NT2/D1 (cell line): ENCODE results near the gene ASPHD2.

Source experiments
- SUZ12 ChIP-seq: IDR thresholded peaks from 2 replicates; pipeline ENCODE4 v1.6.1; 2011; ENCODE audit not compliant: insufficient read length, insufficient read depth; ENCODE audit errors: extremely low read depth
- YY1 ChIP-seq: IDR thresholded peaks from 2 replicates; pipeline ENCODE4 v1.6.1; 2011; ENCODE audit not compliant: insufficient read length, insufficient read depth

DNA sequence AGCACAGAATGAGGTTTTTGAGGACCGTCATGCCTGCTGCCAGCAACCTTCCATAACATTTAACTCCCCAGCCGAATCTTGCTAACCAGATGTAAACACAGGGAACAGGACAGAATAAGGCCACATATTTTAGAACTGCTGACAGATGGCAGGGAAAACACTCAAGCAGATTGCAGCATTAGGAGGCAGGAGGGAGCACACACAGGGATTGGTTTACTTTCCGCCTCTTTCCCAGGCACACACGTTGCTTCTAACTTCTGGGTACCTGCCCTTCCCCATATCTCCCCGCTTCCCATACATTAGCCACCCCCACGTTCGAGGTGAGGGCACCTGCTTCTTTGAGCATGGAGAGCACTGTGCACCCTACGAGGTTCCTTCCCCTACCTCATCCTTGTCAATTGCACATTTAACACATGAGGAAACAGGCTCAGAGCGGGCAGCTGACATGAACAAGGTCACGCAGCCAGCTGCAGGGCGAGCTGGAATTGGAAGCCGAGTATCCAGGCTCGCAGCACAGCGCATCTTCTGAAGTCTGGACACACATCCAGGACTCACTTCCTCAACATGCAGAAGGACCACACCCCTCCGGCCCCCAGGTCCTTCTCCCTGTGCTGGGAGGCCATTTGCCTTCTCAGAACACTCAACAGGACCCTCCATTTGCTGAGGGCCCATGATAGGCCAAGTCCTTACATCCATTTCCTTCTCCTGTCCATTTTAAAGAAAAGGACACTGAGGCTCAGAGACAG is 18.7 kb downstream of the ASPHD2 start:
- TF ChIP-seq YY1, result no peak
- TF ChIP-seq SUZ12, result no peak
